Measurements from ENCODE around the gene SPINT4. TPM values are rescaled to one million over a fixed set of nuclear protein-coding genes. Genes with fewer than 3 reads are reported as not detected.
"Not testable (repeated sequence)": the region's sequence is repeated elsewhere in the genome, so short reads cannot be mapped to it uniquely, and the experiment has no call there.

The SPINT4 gene
- total RNA-seq, 2 experiments from 2014 or later: not detected

- no TSS peak for BruUV-seq (replicated peaks)
- POLR2A ChIA-PET: no interaction called here
- CTCF ChIA-PET (ENCODE audit: unreplicated experiment): no interaction called here
Observed at GRCh38 chr20:45704969-45705637, 17.0 kb upstream of the SPINT4 start, which contains the start of gene WFDC10B. TSS of gene WFDC10B (minus strand) at chr20:45705019. CDS start at chr20:45685992, 19,027 bp downstream.

GRCh38 chr20:45716141-45716688, 5.9 kb upstream of the SPINT4 start:
- peaks cover 11% of the 10 kb centered on the region for H3K4me1 ChIP-seq (ENCODE audit: insufficient read depth, low read length, poor library complexity, severe bottlenecking)
- H3K27ac ChIP-seq (ENCODE audit: low read depth, low read length, poor library complexity, severe bottlenecking); H3K4me3 ChIP-seq (ENCODE audit: low read depth, low read length, poor library complexity, severe bottlenecking); H3K9me3 ChIP-seq (ENCODE audit: low read length); H3K9me2 ChIP-seq (ENCODE audit: insufficient read depth, low read length); BruUV-seq (replicated peaks); H3K36me3 ChIP-seq (ENCODE audit: insufficient read depth, low read length); H2AFZ ChIP-seq (ENCODE audit: low read length); intact Hi-C loops (cut with micrococcal nuclease; ENCODE audit: unreplicated experiment); POLR2A ChIA-PET; CTCF ChIA-PET (ENCODE audit: unreplicated experiment); H3K79me2 ChIP-seq (ENCODE audit: insufficient read depth, low read depth, low read length); H4K20me1 ChIP-seq (ENCODE audit: insufficient read depth, low read length): not testable (repeated sequence)
- peak; percentile 41 for DNase-seq (ENCODE audit: low spot score)
- H3K4me2 ChIP-seq (ENCODE audit: low read length): 0 out of 2 replicates have a peak overlapping the region, but pooled peaks have one; percentile 30

More at GRCh38 chr20:45704969-45705637, 17.0 kb upstream of the SPINT4 start, which contains the start of gene WFDC10B:
- Histone ChIP-seq H3K79me2 (ENCODE audit: insufficient read depth, low read depth, low read length) (no peaks in the 10 kb centered on the region), H3K4me3 (ENCODE audit: low read depth, low read length, poor library complexity, severe bottlenecking) (no peak within 1 kb of the TSS), H4K20me1 (ENCODE audit: insufficient read depth, low read length) (no peaks in the 10 kb centered on the region), H2AFZ (ENCODE audit: low read length) (no peak within 1 kb of the TSS), H3K9me2 (ENCODE audit: insufficient read depth, low read length) (no peaks in the 10 kb centered on the region), H3K27ac (ENCODE audit: low read depth, low read length, poor library complexity, severe bottlenecking) (no peak within 1 kb of the TSS), H3K4me1 (ENCODE audit: insufficient read depth, low read length, poor library complexity, severe bottlenecking) (no peaks in the 10 kb centered on the region), H3K9me3 (ENCODE audit: low read length) (no peaks in the 10 kb centered on the region), H3K36me3 (ENCODE audit: insufficient read depth, low read length) (no peaks in the 10 kb centered on the region), H3K4me2 (ENCODE audit: low read length) (no peak within 1 kb of the TSS)
- no peak for TF ChIP-seq EZH2phosphoT487 (IDR thresholded peaks at IDR 0.05; ENCODE audit: borderline replicate concordance, low read depth, low read length)
- no peak for TF ChIP-seq CTCF (conservative IDR thresholded peaks at IDR 0.05; ENCODE audit: low read length)
- intact Hi-C loops (cut with micrococcal nuclease; ENCODE audit: unreplicated experiment): no loop called here
- no peak for DNase-seq (ENCODE audit: low spot score)

DNA sequence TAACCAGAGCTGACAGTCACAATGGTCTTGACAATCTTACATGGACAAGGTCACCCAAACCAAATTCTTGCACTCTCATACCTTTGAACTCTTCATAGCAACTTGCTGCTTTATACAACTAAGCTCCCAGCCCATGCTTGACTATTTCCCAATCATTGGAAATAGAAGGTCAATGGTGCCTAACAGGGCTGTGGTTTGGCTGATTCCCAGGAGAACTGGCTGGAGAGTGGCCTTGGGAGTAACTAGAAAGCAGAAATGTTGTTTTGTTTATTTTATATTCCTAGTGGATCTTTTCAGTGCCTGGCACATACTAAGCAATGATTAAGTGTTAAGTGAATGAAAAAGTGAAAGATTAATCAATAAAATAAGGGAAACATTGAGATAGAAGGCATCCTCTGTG, 3.0 kb downstream of the SPINT4 start:
- no peaks in the 10 kb centered on the region for H3K9me2 ChIP-seq (ENCODE audit: insufficient read depth, low read length)
- no TSS peak for BruUV-seq (replicated peaks)
- TF ChIP-seq EZH2phosphoT487 (IDR thresholded peaks at IDR 0.05; ENCODE audit: borderline replicate concordance, low read depth, low read length) (no peak), CTCF (conservative IDR thresholded peaks at IDR 0.05; ENCODE audit: low read length) (no peak)
- no peak for DNase-seq (ENCODE audit: low spot score)
- intact Hi-C loops (cut with micrococcal nuclease; ENCODE audit: unreplicated experiment): no loop called here
- H3K27ac ChIP-seq (ENCODE audit: low read depth, low read length, poor library complexity, severe bottlenecking): no peak overlapping the region
- H3K4me2 ChIP-seq (ENCODE audit: low read length): no peak overlapping the region
- H3K4me3 ChIP-seq (ENCODE audit: low read depth, low read length, poor library complexity, severe bottlenecking): no peak overlapping the region
- POLR2A ChIA-PET: interaction anchor here (1.0 kb wide), 1 partner anchor 625 kb away, joined by 3 read pairs; no protein-coding TSS in a partner anchor
- no peaks in the 10 kb centered on the region for H4K20me1 ChIP-seq (ENCODE audit: insufficient read depth, low read length)
- H3K79me2 ChIP-seq (ENCODE audit: insufficient read depth, low read depth, low read length): no peaks in the 10 kb centered on the region
- CTCF ChIA-PET (ENCODE audit: unreplicated experiment): no interaction called here
- no peak overlapping the region for H2AFZ ChIP-seq (ENCODE audit: low read length)
- no peaks in the 10 kb centered on the region for H3K36me3 ChIP-seq (ENCODE audit: insufficient read depth, low read length)
- H3K9me3 ChIP-seq (ENCODE audit: low read length): no peaks in the 10 kb centered on the region
- no peaks in the 10 kb centered on the region for H3K4me1 ChIP-seq (ENCODE audit: insufficient read depth, low read length, poor library complexity, severe bottlenecking)

All from OCI-LY7 (cell line).